ENCODE data around the gene KCNH1.

- TF ChIP-seq CTCF (IDR thresholded peaks at IDR 0.05) (no peak), MAX (IDR thresholded peaks at IDR 0.05; ENCODE audit: low read depth) (no peak), IRF3 (IDR thresholded peaks at IDR 0.05; ENCODE audit: low read depth, low read length) (no peak), TEAD4 (IDR thresholded peaks at IDR 0.05; ENCODE audit: borderline replicate concordance, insufficient read depth) (no peak), POLR2AphosphoS5 (IDR thresholded peaks at IDR 0.05; ENCODE audit: low read depth, low read length) (no peak), ZBTB33 (IDR thresholded peaks at IDR 0.05; ENCODE audit: borderline replicate concordance, low read depth) (no peak), NFIC (IDR thresholded peaks at IDR 0.05; ENCODE audit: borderline replicate concordance) (no peak), REST (IDR thresholded peaks at IDR 0.05; ENCODE audit: low read depth, low read length) (no peak), MXI1 (IDR thresholded peaks at IDR 0.05; ENCODE audit: low read depth, low read length) (no peak), FOXM1 (IDR thresholded peaks at IDR 0.05; ENCODE audit: low read depth) (no peak)
These were observed 24.9 kb upstream of the KCNH1 start for GRCh38 chr1:211158866-211159265.
